ENCODE data around the gene SLC35F1.

GRCh38 chr6:118288355-118289124 is 381.5 kb downstream of the SLC35F1 start:
- no peak for TF ChIP-seq CTCF (IDR thresholded peaks at IDR 0.05)
- TF ChIP-seq POLR2A (IDR thresholded peaks at IDR 0.05), result no peak
